Measurements from ENCODE around the gene TNNT2.
A peak's percentile ranks its signal among the peaks of the same experiment; 100 is the strongest.

The TNNT2 gene

GRCh38 chr1:201353186-201353940 lies 24.1 kb downstream of the TNNT2 start:
- no peak overlapping the region for H3K4me3 ChIP-seq (replicated peaks; ENCODE audit: low read depth, low read length)
- DNase-seq (ENCODE audit: extremely low read depth, low read depth) = no peak
- TF ChIP-seq, protein P1, sequence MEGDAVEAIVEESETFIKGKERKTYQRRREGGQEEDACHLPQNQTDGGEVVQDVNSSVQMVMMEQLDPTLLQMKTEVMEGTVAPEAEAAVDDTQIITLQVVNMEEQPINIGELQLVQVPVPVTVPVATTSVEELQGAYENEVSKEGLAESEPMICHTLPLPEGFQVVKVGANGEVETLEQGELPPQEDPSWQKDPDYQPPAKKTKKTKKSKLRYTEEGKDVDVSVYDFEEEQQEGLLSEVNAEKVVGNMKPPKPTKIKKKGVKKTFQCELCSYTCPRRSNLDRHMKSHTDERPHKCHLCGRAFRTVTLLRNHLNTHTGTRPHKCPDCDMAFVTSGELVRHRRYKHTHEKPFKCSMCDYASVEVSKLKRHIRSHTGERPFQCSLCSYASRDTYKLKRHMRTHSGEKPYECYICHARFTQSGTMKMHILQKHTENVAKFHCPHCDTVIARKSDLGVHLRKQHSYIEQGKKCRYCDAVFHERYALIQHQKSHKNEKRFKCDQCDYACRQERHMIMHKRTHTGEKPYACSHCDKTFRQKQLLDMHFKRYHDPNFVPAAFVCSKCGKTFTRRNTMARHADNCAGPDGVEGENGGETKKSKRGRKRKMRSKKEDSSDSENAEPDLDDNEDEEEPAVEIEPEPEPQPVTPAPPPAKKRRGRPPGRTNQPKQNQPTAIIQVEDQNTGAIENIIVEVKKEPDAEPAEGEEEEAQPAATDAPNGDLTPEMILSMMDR (IDR thresholded peaks at IDR 0.05; ENCODE audit: low read depth, low read length, missing control alignments) = no peak

DNA sequence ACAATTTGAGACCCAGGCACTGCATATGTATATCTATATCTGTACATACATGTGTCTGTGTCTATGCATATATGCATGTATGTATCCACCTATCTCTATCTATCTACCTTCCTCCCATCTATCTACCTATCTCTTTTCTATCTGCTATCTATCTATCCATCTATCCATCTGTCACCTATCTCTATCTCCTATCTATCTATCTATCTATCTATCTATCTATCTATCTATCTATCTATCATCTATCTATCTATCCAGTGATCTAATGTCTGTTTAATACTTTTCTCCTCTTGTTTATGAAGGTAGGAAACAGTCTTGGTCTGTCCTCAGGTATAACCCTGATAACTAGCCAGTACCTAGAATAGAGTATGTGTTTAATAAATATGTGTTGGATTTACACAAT lies 25.9 kb downstream of the TNNT2 start:
- no peak overlapping the region for H3K4me3 ChIP-seq (replicated peaks; ENCODE audit: low read depth, low read length)
- TF ChIP-seq, protein P1 (IDR thresholded peaks at IDR 0.05; ENCODE audit: low read depth, low read length, missing control alignments) = no peak
- DNase-seq (ENCODE audit: extremely low read depth, low read depth) = no peak

- DNase-seq (ENCODE audit: extremely low read depth, low read depth) = no peak
- TF ChIP-seq, protein P1 (IDR thresholded peaks at IDR 0.05; ENCODE audit: low read depth, low read length, missing control alignments) = no peak
- H3K4me3 ChIP-seq (replicated peaks; ENCODE audit: low read depth, low read length) = no peak overlapping the region
Observed at GRCh38 chr1:201350884-201351283, 26.6 kb downstream of the TNNT2 start.

- H3K4me3 ChIP-seq (replicated peaks; ENCODE audit: low read depth, low read length) = no peak overlapping the region
- TF ChIP-seq, protein P1 (IDR thresholded peaks at IDR 0.05; ENCODE audit: low read depth, low read length, missing control alignments) = no peak
- DNase-seq (ENCODE audit: extremely low read depth, low read depth) = no peak
Observed at GRCh38 chr1:201350361-201350725, 27.1 kb downstream of the TNNT2 start.

GRCh38 chr1:201349092-201349491 lies 28.4 kb downstream of the TNNT2 start:
- TF ChIP-seq, protein P1 (IDR thresholded peaks at IDR 0.05; ENCODE audit: low read depth, low read length, missing control alignments) = no peak
- no peak for DNase-seq (ENCODE audit: extremely low read depth, low read depth)
- H3K4me3 ChIP-seq (replicated peaks; ENCODE audit: low read depth, low read length) = no peak overlapping the region

DNA sequence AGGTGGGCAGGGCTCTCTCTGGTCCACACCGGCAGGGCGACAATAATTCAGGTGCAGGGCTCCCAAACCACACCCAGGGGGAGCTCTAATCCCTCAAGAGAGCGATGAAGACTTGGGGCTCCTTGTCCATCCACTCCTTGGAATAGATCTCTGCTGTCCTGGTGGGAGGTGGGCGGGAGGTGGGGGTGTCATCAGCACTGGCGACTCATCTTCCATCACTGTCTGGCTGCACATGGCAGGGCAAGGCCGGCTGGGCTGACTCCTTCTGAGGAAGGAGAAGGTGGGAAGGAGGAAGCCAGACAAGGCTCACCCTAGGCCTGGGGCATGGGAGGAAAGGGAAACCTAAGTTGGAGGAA lies 29.3 kb downstream of the TNNT2 start:
- TF ChIP-seq, protein P1 (IDR thresholded peaks at IDR 0.05; ENCODE audit: low read depth, low read length, missing control alignments) = peak; percentile 74
- H3K4me3 ChIP-seq (replicated peaks; ENCODE audit: low read depth, low read length) = no peak overlapping the region
- DNase-seq (ENCODE audit: extremely low read depth, low read depth) = peak; percentile 33

Data from HFF-Myc (cell line).